ENCODE measurements around the gene ZC3H12A. TPM values are rescaled to one million over a fixed set of nuclear protein-coding genes. Genes with fewer than 3 reads are reported as not detected.

The ZC3H12A gene
- total RNA-seq, 1 experiment from 2014 or later, result 6.7 TPM

GRCh38 chr1:37455516-37455915 is 18.9 kb upstream of the ZC3H12A start:
- Histone ChIP-seq H3K79me1 (ENCODE audit: insufficient read depth, low read depth, low read length, poor library complexity, severe bottlenecking) (no peaks in the 10 kb centered on the region), H4K8ac (replicated peaks; ENCODE audit: insufficient read length, low read depth, low read length) (no peak overlapping the region), H3K18ac (ENCODE audit: insufficient read length, low read depth, low read length) (no peak overlapping the region), H4K5ac (ENCODE audit: insufficient read length, low read depth, low read length) (no peak overlapping the region), H3K9me3 (ENCODE audit: control insufficient read depth, low read depth, low read length) (no peaks in the 10 kb centered on the region), H4K20me1 (ENCODE audit: control insufficient read depth, insufficient read depth, insufficient read length) (no peaks in the 10 kb centered on the region), H2AFZ (ENCODE audit: low read length) (no peak overlapping the region), H3K27me3 (ENCODE audit: insufficient read depth, low read length) (no peaks in the 10 kb centered on the region), H3K14ac (ENCODE audit: insufficient read depth, low read length) (no peak overlapping the region), H2AK5ac (ENCODE audit: insufficient read length, low read length) (no peak overlapping the region), H3K4me1 (ENCODE audit: insufficient read depth, low read length) (peaks cover 7% of the 10 kb centered on the region; the same call in 1 of the 2 replicates), H3K9ac (ENCODE audit: extremely low read depth, insufficient read length, low read length) (no peak overlapping the region), H3K79me2 (ENCODE audit: insufficient read depth, low read length) (no peaks in the 10 kb centered on the region), H2BK12ac (ENCODE audit: insufficient read length, low read depth, low read length) (no peak overlapping the region), H4K91ac (ENCODE audit: insufficient read length, low read depth, low read length) (no peak overlapping the region), H2BK15ac (ENCODE audit: low read depth, low read length) (no peak overlapping the region), H3K4ac (ENCODE audit: low read depth, low read length) (no peak overlapping the region), H3K4me2 (ENCODE audit: insufficient read depth, insufficient read length, low read length) (no peak overlapping the region), H3K23ac (ENCODE audit: insufficient read length, low read depth, low read length) (no peak overlapping the region), H2BK120ac (ENCODE audit: low read depth, low read length, poor library complexity, severe bottlenecking) (no peak overlapping the region), H3K27ac (ENCODE audit: insufficient read length, low read depth, low read length) (no peak overlapping the region), H2BK20ac (ENCODE audit: low read depth, low read length, poor library complexity, severe bottlenecking) (no peak overlapping the region), H3K56ac (ENCODE audit: insufficient read length, low read depth, low read length) (no peak overlapping the region), H3K23me2 (ENCODE audit: insufficient read length, low read depth, low read length, poor library complexity, severe bottlenecking) (no peaks in the 10 kb centered on the region), H2BK5ac (ENCODE audit: insufficient read length, low read length) (no peak overlapping the region), H3T11ph (ENCODE audit: low read length) (no peak overlapping the region)
- DNase-seq, result no peak
- Mint-ChIP-seq H3K4me1 (peaks cover 15 to 33% of the 10 kb centered on the region in 2 experiments), H3K36me3 (ENCODE audit: insufficient read depth in 1 of 3, low read depth in 3 of 3) (no peaks in the 10 kb centered on the region), H3K9me3 (no peaks in the 10 kb centered on the region; a peak in 2 of 5 replicates), H3K27me3 (ENCODE audit: low read depth) (no peaks in the 10 kb centered on the region), H3K4me3 (no peak overlapping the region), H3K27ac (no peak overlapping the region)
- no CpG with 5 or more reads among the region's 10 CpGs for WGBS (ENCODE audit: extremely low coverage, insufficient read length, low lambda C conversion rate)
- TF ChIP-seq, protein P1, sequence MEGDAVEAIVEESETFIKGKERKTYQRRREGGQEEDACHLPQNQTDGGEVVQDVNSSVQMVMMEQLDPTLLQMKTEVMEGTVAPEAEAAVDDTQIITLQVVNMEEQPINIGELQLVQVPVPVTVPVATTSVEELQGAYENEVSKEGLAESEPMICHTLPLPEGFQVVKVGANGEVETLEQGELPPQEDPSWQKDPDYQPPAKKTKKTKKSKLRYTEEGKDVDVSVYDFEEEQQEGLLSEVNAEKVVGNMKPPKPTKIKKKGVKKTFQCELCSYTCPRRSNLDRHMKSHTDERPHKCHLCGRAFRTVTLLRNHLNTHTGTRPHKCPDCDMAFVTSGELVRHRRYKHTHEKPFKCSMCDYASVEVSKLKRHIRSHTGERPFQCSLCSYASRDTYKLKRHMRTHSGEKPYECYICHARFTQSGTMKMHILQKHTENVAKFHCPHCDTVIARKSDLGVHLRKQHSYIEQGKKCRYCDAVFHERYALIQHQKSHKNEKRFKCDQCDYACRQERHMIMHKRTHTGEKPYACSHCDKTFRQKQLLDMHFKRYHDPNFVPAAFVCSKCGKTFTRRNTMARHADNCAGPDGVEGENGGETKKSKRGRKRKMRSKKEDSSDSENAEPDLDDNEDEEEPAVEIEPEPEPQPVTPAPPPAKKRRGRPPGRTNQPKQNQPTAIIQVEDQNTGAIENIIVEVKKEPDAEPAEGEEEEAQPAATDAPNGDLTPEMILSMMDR (conservative IDR thresholded peaks at IDR 0.05), result no peak

Data from H9 (cell line).